ENCODE data around the gene RASGRP3. TPM values are rescaled to one million over a fixed set of nuclear protein-coding genes. Genes with fewer than 3 reads are reported as not detected.

The RASGRP3 gene
- total and polyA plus RNA-seq, 2 experiments from 2014 or later: 0.18 to 0.22 TPM

DNA sequence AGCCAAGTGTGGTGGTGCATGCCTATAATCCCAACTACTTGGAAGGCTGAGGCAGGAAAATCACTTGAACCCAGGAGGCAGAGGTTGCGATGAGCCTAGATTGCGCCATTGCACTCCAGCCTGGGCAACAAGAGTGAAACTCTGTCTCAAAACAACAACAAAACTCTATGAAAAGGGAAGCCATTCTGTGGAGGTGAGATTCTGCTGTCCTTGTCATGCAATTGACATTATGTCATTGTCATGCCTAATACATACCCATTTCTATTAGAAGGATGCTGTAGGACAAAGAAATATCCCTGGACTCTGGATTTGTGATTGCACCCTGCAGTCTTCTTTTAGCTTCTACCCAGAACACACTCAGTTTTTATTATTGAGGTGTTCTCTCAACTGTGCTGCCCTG, 8.6 kb downstream of the RASGRP3 start:
- no peak overlapping the region for H3K27ac ChIP-seq
- H3K9me3 ChIP-seq (ENCODE audit: low read depth): no peaks in the 10 kb centered on the region
- H3F3A ChIP-seq (ENCODE audit: insufficient read depth): peaks cover 22% of the 10 kb centered on the region; the same call in 1 of the 2 replicates
- H3K9me2 ChIP-seq (ENCODE audit: insufficient read depth): no peaks in the 10 kb centered on the region
- no peaks in the 10 kb centered on the region for H3K36me3 ChIP-seq (ENCODE audit: low read depth)
- DNase-seq: no peak
- peaks cover 12% of the 10 kb centered on the region; the same call in 1 of the 2 replicates for H3K4me1 ChIP-seq (ENCODE audit: insufficient read depth)
- in situ Hi-C loops (cut with MboI): no loop called here
- H3K79me2 ChIP-seq (ENCODE audit: insufficient read depth): no peaks in the 10 kb centered on the region
- no peaks in the 10 kb centered on the region for H3K27me3 ChIP-seq (replicated peaks; ENCODE audit: insufficient read depth)
- no peaks in the 10 kb centered on the region for H4K20me1 ChIP-seq (ENCODE audit: insufficient read depth)
- H2AFZ ChIP-seq: no peak overlapping the region
- no peak overlapping the region for H3K9ac ChIP-seq
- no peak for TF ChIP-seq EZH2 (IDR thresholded peaks at IDR 0.05; ENCODE audit: insufficient read depth, poor library complexity, severe bottlenecking)
- TF ChIP-seq EZH2phosphoT487 (IDR thresholded peaks at IDR 0.05; ENCODE audit: insufficient read depth, low read depth): no peak
- WGBS, 2 experiments (ENCODE audit: low coverage in 1 of 2, low lambda C conversion rate in 2 of 2, missing lambda C conversion rate in 2 of 2): 92 to 97% methylated on average over 2 of the region's 2 CpGs
- H3K4me2 ChIP-seq (ENCODE audit: unreplicated experiment): no peak overlapping the region
- H3K4me3 ChIP-seq: no peak overlapping the region

DNA sequence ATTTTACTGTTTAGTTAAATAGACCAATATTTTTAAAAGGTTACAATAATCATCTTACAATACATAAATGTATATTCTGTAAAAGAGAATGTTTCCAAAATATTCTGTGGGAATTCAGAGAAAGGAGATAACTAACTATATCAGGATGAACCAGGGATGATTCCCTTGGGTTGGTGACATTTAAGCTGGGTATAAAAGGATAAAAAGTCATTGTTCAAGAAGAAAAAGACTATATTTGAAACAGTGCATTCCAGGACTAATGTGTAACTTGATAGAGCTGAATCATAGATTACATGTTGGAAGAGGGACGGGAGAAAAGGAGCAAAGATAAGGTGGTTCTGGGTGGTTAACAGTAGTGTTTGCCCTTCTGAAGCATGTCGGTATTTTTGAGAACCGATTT, 10.1 kb downstream of the RASGRP3 start:
- Histone ChIP-seq H3F3A (ENCODE audit: insufficient read depth) (peaks cover 22% of the 10 kb centered on the region; the same call in 1 of the 2 replicates), H3K9ac (no peak overlapping the region), H4K20me1 (ENCODE audit: insufficient read depth) (no peaks in the 10 kb centered on the region), H3K9me3 (ENCODE audit: low read depth) (no peaks in the 10 kb centered on the region), H3K27me3 (replicated peaks; ENCODE audit: insufficient read depth) (no peaks in the 10 kb centered on the region), H3K79me2 (ENCODE audit: insufficient read depth) (no peaks in the 10 kb centered on the region), H3K9me2 (ENCODE audit: insufficient read depth) (no peaks in the 10 kb centered on the region), H3K36me3 (ENCODE audit: low read depth) (no peaks in the 10 kb centered on the region), H2AFZ (no peak overlapping the region), H3K4me2 (ENCODE audit: unreplicated experiment) (no peak overlapping the region), H3K4me3 (no peak overlapping the region), H3K4me1 (ENCODE audit: insufficient read depth) (peaks cover 12% of the 10 kb centered on the region; the same call in 1 of the 2 replicates), H3K27ac (no peak overlapping the region)
- no peak for DNase-seq
- in situ Hi-C loops (cut with MboI): no loop called here
- no peak for TF ChIP-seq EZH2phosphoT487 (IDR thresholded peaks at IDR 0.05; ENCODE audit: insufficient read depth, low read depth)
- TF ChIP-seq EZH2 (IDR thresholded peaks at IDR 0.05; ENCODE audit: insufficient read depth, poor library complexity, severe bottlenecking): no peak
- WGBS, 2 experiments (ENCODE audit: low coverage in 1 of 2, low lambda C conversion rate in 2 of 2, missing lambda C conversion rate in 2 of 2): 87 to 89% methylated on average over 3 of the region's 3 CpGs

DNA sequence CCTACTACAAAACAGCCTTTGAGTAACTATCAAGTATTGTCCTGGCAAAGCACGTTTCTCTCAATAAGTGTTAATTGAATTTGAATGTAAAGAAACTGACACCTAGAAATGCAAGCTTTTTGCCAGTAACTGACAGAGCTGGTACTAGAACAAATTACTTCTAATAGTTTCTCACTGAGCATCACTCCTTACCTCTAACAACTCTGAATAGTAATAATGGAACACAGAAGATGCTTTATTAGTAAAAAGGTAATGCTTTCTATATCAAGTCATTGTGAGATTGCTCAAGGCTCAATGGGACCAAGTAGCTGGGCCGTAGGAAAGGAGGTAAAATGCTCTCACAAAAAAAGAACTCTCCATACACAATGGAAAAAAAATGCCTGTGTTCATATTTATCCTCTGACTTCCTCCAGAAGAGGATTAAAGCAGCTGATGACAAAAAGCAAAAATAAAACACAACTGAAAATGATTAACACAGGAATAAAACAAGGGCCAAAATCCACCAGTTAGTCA, 11.8 kb downstream of the RASGRP3 start:
- Histone ChIP-seq H3K9ac (no peak overlapping the region), H3K27ac (no peak overlapping the region), H3K4me3 (no peak overlapping the region), H3K36me3 (ENCODE audit: low read depth) (no peaks in the 10 kb centered on the region), H2AFZ (no peak overlapping the region), H3K9me2 (ENCODE audit: insufficient read depth) (no peaks in the 10 kb centered on the region), H3F3A (ENCODE audit: insufficient read depth) (peaks cover 22% of the 10 kb centered on the region; the same call in 1 of the 2 replicates), H4K20me1 (ENCODE audit: insufficient read depth) (no peaks in the 10 kb centered on the region), H3K4me2 (ENCODE audit: unreplicated experiment) (no peak overlapping the region), H3K9me3 (ENCODE audit: low read depth) (no peaks in the 10 kb centered on the region), H3K4me1 (ENCODE audit: insufficient read depth) (peaks cover 12% of the 10 kb centered on the region; the same call in 1 of the 2 replicates), H3K27me3 (replicated peaks; ENCODE audit: insufficient read depth) (no peaks in the 10 kb centered on the region), H3K79me2 (ENCODE audit: insufficient read depth) (no peaks in the 10 kb centered on the region)
- in situ Hi-C loops (cut with MboI): no loop called here
- TF ChIP-seq EZH2 (IDR thresholded peaks at IDR 0.05; ENCODE audit: insufficient read depth, poor library complexity, severe bottlenecking): no peak
- TF ChIP-seq EZH2phosphoT487 (IDR thresholded peaks at IDR 0.05; ENCODE audit: insufficient read depth, low read depth): no peak
- WGBS, 2 experiments (ENCODE audit: low coverage in 1 of 2, low lambda C conversion rate in 2 of 2, missing lambda C conversion rate in 2 of 2): 29 to 30% methylated on average over 2 of the region's 2 CpGs
- DNase-seq: peak; percentile 15

DNA sequence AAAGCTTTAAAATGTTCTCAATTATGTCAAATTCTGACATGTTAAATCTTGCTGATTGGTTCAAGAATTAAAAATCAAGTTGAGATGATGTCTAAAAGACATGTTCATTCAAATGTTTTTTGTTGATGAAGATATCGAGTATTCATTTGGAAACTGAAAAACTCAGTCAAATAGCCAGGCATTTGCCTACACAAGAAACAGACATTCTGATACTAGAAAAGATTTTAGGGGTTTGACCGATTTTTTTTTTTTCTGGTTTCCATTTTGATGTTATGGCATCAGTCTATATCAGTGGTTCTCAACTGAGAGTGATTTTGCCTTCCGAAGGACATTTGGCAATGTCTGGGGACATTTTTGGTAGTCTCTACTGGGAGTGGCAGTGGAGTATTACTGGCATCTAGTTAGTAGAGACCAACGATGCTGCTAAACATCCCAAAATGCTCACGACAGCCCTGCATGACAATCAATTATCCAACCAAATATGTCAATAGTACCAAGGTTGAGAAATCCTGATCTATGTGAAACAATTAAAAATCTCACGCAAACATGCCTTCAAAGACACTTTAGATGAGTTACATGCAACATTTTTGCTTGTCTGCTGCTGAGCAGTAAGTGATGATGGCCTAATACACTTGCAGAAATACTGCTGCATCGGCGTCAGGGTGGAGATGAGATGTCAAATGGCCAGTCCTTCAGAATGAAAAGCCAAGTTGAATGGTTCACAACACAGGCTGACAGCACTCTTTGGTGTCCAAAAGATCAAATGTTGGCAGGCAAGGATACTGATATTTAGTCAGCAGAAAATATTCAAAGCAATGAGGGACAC, 12.5 kb downstream of the RASGRP3 start:
- TF ChIP-seq EZH2phosphoT487 (IDR thresholded peaks at IDR 0.05; ENCODE audit: insufficient read depth, low read depth): no peak
- TF ChIP-seq EZH2 (IDR thresholded peaks at IDR 0.05; ENCODE audit: insufficient read depth, poor library complexity, severe bottlenecking): no peak
- Histone ChIP-seq H3K4me1 (ENCODE audit: insufficient read depth) (peaks cover 10% of the 10 kb centered on the region; the same call in 1 of the 2 replicates), H3K9me2 (ENCODE audit: insufficient read depth) (no peaks in the 10 kb centered on the region), H3K9me3 (ENCODE audit: low read depth) (no peaks in the 10 kb centered on the region), H3K27ac (no peak overlapping the region), H2AFZ (no peak overlapping the region), H3K9ac (no peak overlapping the region), H4K20me1 (ENCODE audit: insufficient read depth) (no peaks in the 10 kb centered on the region), H3K4me3 (no peak overlapping the region), H3K36me3 (ENCODE audit: low read depth) (no peaks in the 10 kb centered on the region), H3K79me2 (ENCODE audit: insufficient read depth) (no peaks in the 10 kb centered on the region), H3K4me2 (ENCODE audit: unreplicated experiment) (no peak overlapping the region), H3F3A (ENCODE audit: insufficient read depth) (peaks cover 17% of the 10 kb centered on the region; the same call in 1 of the 2 replicates), H3K27me3 (replicated peaks; ENCODE audit: insufficient read depth) (no peaks in the 10 kb centered on the region)
- 25 to 28% methylated on average over 8 of the region's 8 CpGs for WGBS, 2 experiments (ENCODE audit: low coverage in 1 of 2, low lambda C conversion rate in 2 of 2, missing lambda C conversion rate in 2 of 2)
- in situ Hi-C loops (cut with MboI): no loop called here
- no peak for DNase-seq
